Measurements from ENCODE around the gene TMEM11. TPM values are rescaled to one million over a fixed set of nuclear protein-coding genes. Genes with fewer than 3 reads are reported as not detected.

TMEM11 gene
- total RNA-seq, 2 experiments from 2014 or later = 23.6 to 28.2 TPM

GRCh38 chr17:21171309-21171922 lies 42.5 kb downstream of the TMEM11 start:
- H3K27me3 Mint-ChIP-seq (ENCODE audit: low read depth) = no peaks in the 10 kb centered on the region
- no peak for DNase-seq
- intact Hi-C loops (cut with micrococcal nuclease) = loop anchor here (1.0 kb wide), 1 partner anchor 12 kb away; no protein-coding TSS in a partner anchor
- H3K27ac Mint-ChIP-seq = peak overlapping the region; percentile 47
- peaks cover 23% of the 10 kb centered on the region for H3K4me1 Mint-ChIP-seq (ENCODE audit: low read depth)
- peaks cover 7% of the 10 kb centered on the region for H3K36me3 Mint-ChIP-seq (ENCODE audit: low read depth)
- CTCF ChIA-PET = no interaction called here
- no peaks in the 10 kb centered on the region for H3K9me3 Mint-ChIP-seq
- no peak overlapping the region for H3K4me3 Mint-ChIP-seq

- Mint-ChIP-seq H3K9me3 (no peaks in the 10 kb centered on the region), H3K36me3 (ENCODE audit: low read depth) (peaks cover 7% of the 10 kb centered on the region), H3K4me3 (no peak overlapping the region), H3K4me1 (ENCODE audit: low read depth) (peaks cover 23% of the 10 kb centered on the region), H3K27ac (no peak overlapping the region), H3K27me3 (ENCODE audit: low read depth) (no peaks in the 10 kb centered on the region)
- CTCF ChIA-PET = no interaction called here
- intact Hi-C loops (cut with micrococcal nuclease) = loop anchor here (1.0 kb wide), 1 partner anchor 12 kb away; no protein-coding TSS in a partner anchor
- DNase-seq = no peak
Observed at GRCh38 chr17:21170809-21171208, 43.2 kb downstream of the TMEM11 start.

- no peaks in the 10 kb centered on the region for H3K9me3 Mint-ChIP-seq
- CTCF ChIA-PET = interaction anchor here (0.9 kb wide), 1 partner anchor 9 kb away, joined by 4 read pairs; no protein-coding TSS in a partner anchor
- no peaks in the 10 kb centered on the region for H3K27me3 Mint-ChIP-seq (ENCODE audit: low read depth)
- intact Hi-C loops (cut with micrococcal nuclease) = no loop called here
- DNase-seq = no peak
- no peak overlapping the region for H3K27ac Mint-ChIP-seq
- H3K4me3 Mint-ChIP-seq = no peak overlapping the region
- H3K4me1 Mint-ChIP-seq (ENCODE audit: low read depth) = peaks cover 23% of the 10 kb centered on the region
- peaks cover 7% of the 10 kb centered on the region for H3K36me3 Mint-ChIP-seq (ENCODE audit: low read depth)
Observed at GRCh38 chr17:21169496-21169895, 44.5 kb downstream of the TMEM11 start.

GRCh38 chr17:21168555-21168865 lies 45.5 kb downstream of the TMEM11 start:
- Mint-ChIP-seq H3K27me3 (ENCODE audit: low read depth) (no peaks in the 10 kb centered on the region), H3K4me1 (ENCODE audit: low read depth) (peaks cover 23% of the 10 kb centered on the region), H3K27ac (no peak overlapping the region), H3K4me3 (no peak overlapping the region), H3K9me3 (no peaks in the 10 kb centered on the region), H3K36me3 (ENCODE audit: low read depth) (peaks cover 7% of the 10 kb centered on the region)
- CTCF ChIA-PET = no interaction called here
- intact Hi-C loops (cut with micrococcal nuclease) = no loop called here
- DNase-seq = no peak

- no peak overlapping the region for H3K27ac Mint-ChIP-seq
- intact Hi-C loops (cut with micrococcal nuclease) = no loop called here
Observed at GRCh38 chr17:21167303-21167702, 46.7 kb downstream of the TMEM11 start.

GRCh38 chr17:21166595-21167210 lies 47.3 kb downstream of the TMEM11 start:
- CTCF ChIA-PET = interaction anchor here (0.9 to 1.0 kb wide), 2 partner anchors 48 to 53 kb away, joined by 3 to 6 read pairs; no protein-coding TSS in a partner anchor
- H3K4me1 Mint-ChIP-seq (ENCODE audit: low read depth) = peaks cover 22% of the 10 kb centered on the region
- H3K27ac Mint-ChIP-seq = no peak overlapping the region

More at GRCh38 chr17:21167303-21167702, 46.7 kb downstream of the TMEM11 start:
- DNase-seq = no peak
- Mint-ChIP-seq H3K9me3 (no peaks in the 10 kb centered on the region), H3K4me1 (ENCODE audit: low read depth) (peaks cover 26% of the 10 kb centered on the region), H3K27me3 (ENCODE audit: low read depth) (no peaks in the 10 kb centered on the region), H3K36me3 (ENCODE audit: low read depth) (peaks cover 7% of the 10 kb centered on the region), H3K4me3 (no peak overlapping the region)
- CTCF ChIA-PET = interaction anchor here (0.9 to 1.0 kb wide), 2 partner anchors 48 to 53 kb away, joined by 3 to 6 read pairs; no protein-coding TSS in a partner anchor

GRCh38 chr17:21165922-21166594 lies 47.9 kb downstream of the TMEM11 start:
- peaks cover 1% of the 10 kb centered on the region for H3K36me3 Mint-ChIP-seq (ENCODE audit: low read depth)
- no peaks in the 10 kb centered on the region for H3K27me3 Mint-ChIP-seq (ENCODE audit: low read depth)
- H3K4me3 Mint-ChIP-seq = no peak overlapping the region
- CTCF ChIA-PET = interaction anchor here (0.9 kb wide), 1 partner anchor 52 kb away, joined by 6 read pairs; no protein-coding TSS in a partner anchor
- H3K9me3 Mint-ChIP-seq = no peaks in the 10 kb centered on the region
- H3K27ac Mint-ChIP-seq = no peak overlapping the region
- intact Hi-C loops (cut with micrococcal nuclease) = no loop called here
- H3K4me1 Mint-ChIP-seq (ENCODE audit: low read depth) = peaks cover 15% of the 10 kb centered on the region
- no peak for DNase-seq

More at GRCh38 chr17:21166595-21167210, 47.3 kb downstream of the TMEM11 start:
- Mint-ChIP-seq H3K27me3 (ENCODE audit: low read depth) (no peaks in the 10 kb centered on the region), H3K36me3 (ENCODE audit: low read depth) (peaks cover 2% of the 10 kb centered on the region), H3K4me3 (no peak overlapping the region), H3K9me3 (no peaks in the 10 kb centered on the region)
- intact Hi-C loops (cut with micrococcal nuclease) = no loop called here
- no peak for DNase-seq

GRCh38 chr17:21164620-21165019 lies 49.3 kb downstream of the TMEM11 start:
- Mint-ChIP-seq H3K9me3 (no peaks in the 10 kb centered on the region), H3K36me3 (ENCODE audit: low read depth) (peaks cover 1% of the 10 kb centered on the region), H3K27ac (no peak overlapping the region), H3K4me1 (ENCODE audit: low read depth) (peaks cover 11% of the 10 kb centered on the region), H3K4me3 (no peak overlapping the region), H3K27me3 (ENCODE audit: low read depth) (no peaks in the 10 kb centered on the region)
- intact Hi-C loops (cut with micrococcal nuclease) = no loop called here
- CTCF ChIA-PET = interaction anchor here (0.6 kb wide), 1 partner anchor 120 kb away, joined by 3 read pairs; no protein-coding TSS in a partner anchor
- DNase-seq = no peak

- Mint-ChIP-seq H3K4me1 (ENCODE audit: low read depth) (peaks cover 11% of the 10 kb centered on the region), H3K9me3 (no peaks in the 10 kb centered on the region), H3K27ac (no peak overlapping the region), H3K36me3 (ENCODE audit: low read depth) (peaks cover 1% of the 10 kb centered on the region), H3K4me3 (no peak overlapping the region), H3K27me3 (ENCODE audit: low read depth) (no peaks in the 10 kb centered on the region)
- DNase-seq = no peak
- intact Hi-C loops (cut with micrococcal nuclease) = no loop called here
- CTCF ChIA-PET = no interaction called here
Observed at GRCh38 chr17:21164216-21164615, 49.7 kb downstream of the TMEM11 start.

GRCh38 chr17:21163101-21163500 lies 50.9 kb downstream of the TMEM11 start:
- no peak for DNase-seq
- CTCF ChIA-PET = no interaction called here
- Mint-ChIP-seq H3K4me1 (ENCODE audit: low read depth) (peaks cover 18% of the 10 kb centered on the region), H3K4me3 (no peak overlapping the region), H3K27ac (no peak overlapping the region), H3K36me3 (ENCODE audit: low read depth) (peaks cover under 1% of the 10 kb centered on the region), H3K27me3 (ENCODE audit: low read depth) (no peaks in the 10 kb centered on the region), H3K9me3 (no peaks in the 10 kb centered on the region)
- intact Hi-C loops (cut with micrococcal nuclease) = no loop called here

- DNase-seq = no peak
- Mint-ChIP-seq H3K9me3 (no peaks in the 10 kb centered on the region), H3K36me3 (ENCODE audit: low read depth) (no peaks in the 10 kb centered on the region)
Observed at GRCh38 chr17:21162394-21162775, 51.6 kb downstream of the TMEM11 start.

GRCh38 chr17:21161498-21162393 lies 52.2 kb downstream of the TMEM11 start:
- intact Hi-C loops (cut with micrococcal nuclease) = no loop called here

More at GRCh38 chr17:21162394-21162775, 51.6 kb downstream of the TMEM11 start:
- CTCF ChIA-PET = no interaction called here
- Mint-ChIP-seq H3K4me3 (no peak overlapping the region), H3K4me1 (ENCODE audit: low read depth) (peaks cover 23% of the 10 kb centered on the region), H3K27ac (no peak overlapping the region), H3K27me3 (ENCODE audit: low read depth) (no peaks in the 10 kb centered on the region)
- intact Hi-C loops (cut with micrococcal nuclease) = no loop called here

More at GRCh38 chr17:21161498-21162393, 52.2 kb downstream of the TMEM11 start:
- DNase-seq = no peak
- CTCF ChIA-PET = no interaction called here
- Mint-ChIP-seq H3K27me3 (ENCODE audit: low read depth) (no peaks in the 10 kb centered on the region), H3K9me3 (no peaks in the 10 kb centered on the region), H3K4me1 (ENCODE audit: low read depth) (peaks cover 22% of the 10 kb centered on the region), H3K4me3 (no peak overlapping the region), H3K36me3 (ENCODE audit: low read depth) (peaks cover 2% of the 10 kb centered on the region), H3K27ac (no peak overlapping the region)
